Neuronal stem cell (in vitro differentiated cells): ENCODE measurements around the gene PIK3R5. TPM values are rescaled to one million over a fixed set of nuclear protein-coding genes. Genes with fewer than 3 reads are reported as not detected.
A peak's percentile ranks its signal among the peaks of the same experiment; 100 is the strongest.

Source experiments
- DNase-seq: peaks from one replicate; pipeline ENCODE4 v3.0.0-alpha.2; 2013; ENCODE audit warnings: low spot score
- H2AFZ ChIP-seq: one replicate; pipeline ENCODE4 v1.6.1; 2013; ENCODE audit warnings: mild to moderate bottlenecking, low read length, inconsistent platforms
- H2AK5ac ChIP-seq: 2 replicates; pipeline ENCODE4 v1.6.1; 2013; ENCODE audit warnings: low read depth, mild to moderate bottlenecking, inconsistent platforms, low read length, moderate library complexity, mixed read lengths
- H2BK120ac ChIP-seq: 2 replicates; pipeline ENCODE4 v1.6.1; 2013; ENCODE audit warnings: low read depth, mild to moderate bottlenecking, inconsistent platforms, low read length, moderate library complexity, mixed read lengths
- H2BK12ac ChIP-seq: one replicate; pipeline ENCODE4 v1.6.1; 2013; ENCODE audit warnings: low read length, inconsistent platforms
- H2BK15ac ChIP-seq: 2 replicates; pipeline ENCODE4 v1.6.1; 2013; ENCODE audit warnings: mild to moderate bottlenecking, low read length, inconsistent platforms, mixed read lengths
- H2BK5ac ChIP-seq: one replicate; pipeline ENCODE4 v1.6.1; 2013; ENCODE audit warnings: inconsistent platforms, mild to moderate bottlenecking, low read length, moderate library complexity
- H3K14ac ChIP-seq: one replicate; pipeline ENCODE4 v1.6.1; 2013; ENCODE audit warnings: low read length, inconsistent platforms
- H3K18ac ChIP-seq: 2 replicates; pipeline ENCODE4 v1.6.1; 2013; ENCODE audit warnings: low read length, inconsistent platforms
- H3K23ac ChIP-seq: 2 replicates; pipeline ENCODE4 v1.6.1; 2013; ENCODE audit warnings: low read depth, mild to moderate bottlenecking, mixed read lengths, low read length, inconsistent platforms; ENCODE audit not compliant: poor library complexity
- H3K27ac ChIP-seq: replicated peaks from 3 replicates; pipeline ENCODE4 v1.5.1; 2013; ENCODE audit warnings: low read length, inconsistent platforms
- H3K27me3 ChIP-seq, 3 experiments: 2 replicates each; pipeline ENCODE4 v1.6.1; 2013; ENCODE audit warnings: low read length in 3 of 3, mild to moderate bottlenecking in 2 of 3, inconsistent platforms in 1 of 3, low read depth in 1 of 3, mixed read lengths in 1 of 3, moderate library complexity in 1 of 3; ENCODE audit not compliant: control insufficient read depth in 3 of 3, insufficient read depth in 3 of 3
- H3K36me3 ChIP-seq, 2 donors: replicated peaks in 1 of 2; 2 replicates each; pipeline ENCODE4 v1.6.1; 2013; ENCODE audit warnings: low read length in 2 of 2; ENCODE audit not compliant: control insufficient read depth in 2 of 2, insufficient read depth in 2 of 2
- H3K4ac ChIP-seq: 2 replicates; pipeline ENCODE4 v1.6.1; 2013; ENCODE audit warnings: inconsistent platforms, mild to moderate bottlenecking, low read length, moderate library complexity
- H3K4me1 ChIP-seq, 2 donors: 1 replicate in 1 of 2; 2 replicates in 1 of 2; pipeline ENCODE4 v1.6.1; 2013; ENCODE audit warnings: low read length in 2 of 2, low read depth in 1 of 2; ENCODE audit not compliant: control insufficient read depth in 2 of 2, insufficient read depth in 1 of 2
- H3K4me2 ChIP-seq: one replicate; pipeline ENCODE4 v1.6.1; 2013; ENCODE audit warnings: mild to moderate bottlenecking, low read length, inconsistent platforms; ENCODE audit not compliant: insufficient read depth, poor library complexity, severe bottlenecking
- H3K4me3 ChIP-seq, 2 donors: 2 replicates each; pipeline ENCODE4 v1.5.1; 2013; ENCODE audit warnings: low read length in 2 of 2, mild to moderate bottlenecking in 2 of 2, inconsistent platforms in 1 of 2, moderate library complexity in 1 of 2
- H3K79me1 ChIP-seq: one replicate; pipeline ENCODE4 v1.6.1; 2013; ENCODE audit warnings: low read depth, mild to moderate bottlenecking, inconsistent platforms, low read length, moderate library complexity
- H3K9ac ChIP-seq: one replicate; pipeline ENCODE4 v1.6.1; 2013; ENCODE audit warnings: mild to moderate bottlenecking, low read depth, low read length, inconsistent platforms; ENCODE audit not compliant: poor library complexity
- H3K9me3 ChIP-seq, 2 donors: replicated peaks in 1 of 2; 2 replicates each; pipeline versions ENCODE3 to v1.6.1; 2013; ENCODE audit warnings: low read length in 2 of 2, mild to moderate bottlenecking in 2 of 2, inconsistent platforms in 1 of 2, low read depth in 1 of 2, mixed read lengths in 1 of 2, moderate library complexity in 1 of 2; ENCODE audit not compliant: control insufficient read depth in 2 of 2, insufficient read depth in 1 of 2
- H4K8ac ChIP-seq: one replicate; pipeline ENCODE4 v1.6.1; 2013; ENCODE audit warnings: low read depth, mild to moderate bottlenecking, inconsistent platforms, low read length, moderate library complexity
- H4K91ac ChIP-seq: one replicate; pipeline ENCODE4 v1.6.1; 2013; ENCODE audit warnings: low read length, low read depth, mild to moderate bottlenecking, inconsistent platforms; ENCODE audit not compliant: poor library complexity
- WGBS, 2 donors: extraction: QIAGEN DNeasy Blood & Tissue Kit; methylation state at CpG; one replicate each; pipeline ENCODE4 v1.1.7; 2013; ENCODE audit warnings: missing lambda C conversion rate in 2 of 2, mixed read lengths in 1 of 2; ENCODE audit not compliant: insufficient read length in 2 of 2, insufficient replicate concordance in 1 of 2; ENCODE audit errors: extremely low coverage in 2 of 2; 5-methylcytosine and 5-hydroxymethylcytosine counted together
- polyA plus RNA-seq, 2 experiments: library from polyadenylated mRNA; stranded (reverse); fragments of 200-250 nt; gene quantifications; one replicate each; pipeline ENCODE4 v1.2.3, GENCODE V29; 2013

Gene PIK3R5
- polyA plus RNA-seq (2013, experiment 1 of 2) = 1.1 TPM
- 0.89 TPM for polyA plus RNA-seq (2013, experiment 2 of 2)

GRCh38 chr17:8965394-8966168, at the start of gene PIK3R5:
PIK3R5 (minus strand) TSS chr17:8965707; CDS start chr17:8911494, 54,213 bp downstream.
- Histone ChIP-seq H4K8ac (no peak within 1 kb of the TSS), H4K91ac (no peak within 1 kb of the TSS), H3K9ac (peak within 1 kb of the TSS; percentile 78), H3K4ac (no peak within 1 kb of the TSS), H3K36me3 (no peaks in the 10 kb centered on the region), H3K14ac (no peak within 1 kb of the TSS), H3K79me1 (no peaks in the 10 kb centered on the region), H3K4me2 (peak within 1 kb of the TSS; percentile 70), H3K4me1 (peaks cover 0 to 15% of the 10 kb centered on the region in 2 donors), H2BK5ac (no peak within 1 kb of the TSS), H3K9me3 (no peaks in the 10 kb centered on the region), H3K23ac (peak within 1 kb of the TSS; percentile 52), H2AFZ (peak within 1 kb of the TSS; percentile 75), H2BK12ac (peak within 1 kb of the TSS; percentile 33), H3K27ac (no peak within 1 kb of the TSS), H3K27me3 (peaks cover 0 to 56% (median 15%) of the 10 kb centered on the region in 3 experiments), H3K4me3 (peak within 1 kb of the TSS in 1 of 2 donors; percentile 76), H2BK15ac (peak within 1 kb of the TSS; percentile 70), H3K18ac (peak within 1 kb of the TSS; percentile 61), H2AK5ac (peak within 1 kb of the TSS; percentile 87), H2BK120ac (peak within 1 kb of the TSS; percentile 4)
- WGBS, 2 donors = no CpG with 5 or more reads among the region's 72 CpGs
- DNase-seq = peak; percentile 40

- Histone ChIP-seq H3K18ac (no peak overlapping the region), H3K23ac (no peak overlapping the region), H3K9ac (no peak overlapping the region), H3K36me3 (no peaks in the 10 kb centered on the region), H2BK12ac (no peak overlapping the region), H2AK5ac (no peak overlapping the region), H2BK5ac (no peak overlapping the region), H2BK15ac (no peak overlapping the region), H4K8ac (no peak overlapping the region), H2AFZ (no peak overlapping the region), H3K4ac (no peak overlapping the region), H3K27ac (no peak overlapping the region), H3K4me3 (no peak overlapping the region), H3K27me3 (peaks cover 0 to 25% (median 5%) of the 10 kb centered on the region in 3 experiments), H3K4me2 (no peak overlapping the region), H4K91ac (no peak overlapping the region), H2BK120ac (no peak overlapping the region), H3K4me1 (no peaks in the 10 kb centered on the region), H3K14ac (no peak overlapping the region), H3K9me3 (peaks cover 0 to 3% of the 10 kb centered on the region in 2 donors), H3K79me1 (no peaks in the 10 kb centered on the region)
- DNase-seq = no peak
- no CpG with 5 or more reads among the region's 7 CpGs for WGBS, 2 donors
Measured at GRCh38 chr17:9011001-9011400, 45.5 kb upstream of the PIK3R5 start.

GRCh38 chr17:9009737-9010136, 44.2 kb upstream of the PIK3R5 start:
- WGBS, 2 donors = no CpG with 5 or more reads among the region's 6 CpGs
- Histone ChIP-seq H3K18ac (no peak overlapping the region), H2BK5ac (no peak overlapping the region), H2BK15ac (no peak overlapping the region), H3K36me3 (no peaks in the 10 kb centered on the region), H3K79me1 (no peaks in the 10 kb centered on the region), H3K23ac (no peak overlapping the region), H4K91ac (no peak overlapping the region), H3K9me3 (peaks cover 3 to 5% of the 10 kb centered on the region in 2 donors), H3K4ac (no peak overlapping the region), H2BK12ac (no peak overlapping the region), H3K14ac (no peak overlapping the region), H2AFZ (no peak overlapping the region), H2AK5ac (no peak overlapping the region), H3K27ac (no peak overlapping the region), H3K9ac (no peak overlapping the region), H3K4me3 (no peak overlapping the region), H2BK120ac (no peak overlapping the region), H4K8ac (no peak overlapping the region), H3K27me3 (peaks cover 3 to 38% (median 17%) of the 10 kb centered on the region in 3 experiments), H3K4me2 (no peak overlapping the region), H3K4me1 (peaks cover 0 to 3% of the 10 kb centered on the region in 2 donors)
- DNase-seq = no peak

GRCh38 chr17:9009096-9009495, 43.6 kb upstream of the PIK3R5 start:
- Histone ChIP-seq H3K9me3 (peaks cover 3 to 5% of the 10 kb centered on the region in 2 donors), H3K4me3 (no peak overlapping the region), H3K14ac (no peak overlapping the region), H3K27me3 (peaks cover 5 to 44% (median 24%) of the 10 kb centered on the region in 3 experiments), H3K79me1 (no peaks in the 10 kb centered on the region), H2BK5ac (no peak overlapping the region), H3K9ac (no peak overlapping the region), H3K4me1 (peaks cover 0 to 10% of the 10 kb centered on the region in 2 donors), H3K4ac (no peak overlapping the region), H3K23ac (no peak overlapping the region), H3K36me3 (no peaks in the 10 kb centered on the region), H2BK120ac (no peak overlapping the region), H2BK15ac (no peak overlapping the region), H3K27ac (no peak overlapping the region), H2BK12ac (no peak overlapping the region), H3K4me2 (no peak overlapping the region), H2AFZ (no peak overlapping the region), H3K18ac (no peak overlapping the region), H4K91ac (no peak overlapping the region), H2AK5ac (no peak overlapping the region), H4K8ac (no peak overlapping the region)
- no CpG with 5 or more reads among the region's 4 CpGs for WGBS, 2 donors
- no peak for DNase-seq
